Measurements from ENCODE around the gene NEK9. TPM values are rescaled to one million over a fixed set of nuclear protein-coding genes. Genes with fewer than 3 reads are reported as not detected.
A peak's percentile ranks its signal among the peaks of the same experiment; 100 is the strongest.
"Not testable (repeated sequence)": the region's sequence is repeated elsewhere in the genome, so short reads cannot be mapped to it uniquely, and the experiment has no call there.

Gene NEK9
- polyA plus RNA-seq (ENCODE audit: insufficient read length), result 90.4 TPM

- peak; percentile 92 for DNase-seq
Observed at GRCh38 chr14:75126679-75127473, at the start of gene NEK9. Gene NEK9, minus strand, starts transcription at chr14:75127048. Its CDS starts 127 bp downstream, at chr14:75126921.

GRCh38 chr14:75176142-75176820 is 49.4 kb upstream of the NEK9 start, which contains the start of gene TMED10:
Gene TMED10, minus strand, starts transcription at chr14:75176612. Its CDS starts 33 bp downstream, at chr14:75176579.
- DNase-seq, result peak; percentile 91

GRCh38 chr14:75175677-75176141 is 48.9 kb upstream of the NEK9 start:
- DNase-seq, result peak; percentile 8

GRCh38 chr14:75174066-75174465 is 47.2 kb upstream of the NEK9 start:
- DNase-seq, result no peak

- DNase-seq, result no peak
Observed at GRCh38 chr14:75170772-75171171, 43.9 kb upstream of the NEK9 start.

DNA sequence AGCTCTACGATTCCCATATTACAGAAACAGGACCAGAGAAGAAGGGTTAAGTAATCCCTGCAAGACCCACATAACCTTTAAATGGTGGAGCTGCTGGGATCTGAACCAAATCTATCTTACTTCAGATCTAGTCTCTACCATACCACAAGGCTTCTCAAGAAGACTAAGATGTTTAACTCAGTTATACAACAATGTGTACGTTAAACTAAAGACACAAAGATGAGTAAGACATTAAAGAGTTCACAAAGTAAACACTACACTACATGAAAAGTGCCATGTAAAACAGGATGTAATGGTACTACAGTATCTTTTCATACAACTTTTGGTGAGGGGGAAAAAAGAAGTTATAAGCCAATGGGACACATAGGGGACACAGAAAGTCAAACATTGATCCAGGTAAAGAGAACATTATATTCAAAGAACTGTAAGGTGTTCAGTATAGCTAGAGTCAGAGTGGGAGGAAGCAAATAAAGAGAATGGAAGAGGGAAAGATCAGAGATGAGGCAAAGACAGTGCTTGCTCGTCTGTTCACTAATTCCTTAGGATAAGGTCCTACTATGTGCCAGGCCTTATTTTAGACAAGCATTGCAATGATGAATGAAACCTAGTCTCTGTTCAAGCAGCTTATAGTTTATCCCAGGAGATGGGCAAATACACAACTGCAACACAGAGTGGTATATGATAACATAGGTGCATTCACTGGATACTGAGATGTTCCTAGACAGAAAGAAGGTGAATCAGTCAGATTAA is 41.9 kb upstream of the NEK9 start:
- no peak for DNase-seq

- no peak for DNase-seq
Observed at GRCh38 chr14:75167325-75167724, 40.5 kb upstream of the NEK9 start.

GRCh38 chr14:75165586-75166391 is 38.9 kb upstream of the NEK9 start:
- peak; percentile 15 for DNase-seq

DNA sequence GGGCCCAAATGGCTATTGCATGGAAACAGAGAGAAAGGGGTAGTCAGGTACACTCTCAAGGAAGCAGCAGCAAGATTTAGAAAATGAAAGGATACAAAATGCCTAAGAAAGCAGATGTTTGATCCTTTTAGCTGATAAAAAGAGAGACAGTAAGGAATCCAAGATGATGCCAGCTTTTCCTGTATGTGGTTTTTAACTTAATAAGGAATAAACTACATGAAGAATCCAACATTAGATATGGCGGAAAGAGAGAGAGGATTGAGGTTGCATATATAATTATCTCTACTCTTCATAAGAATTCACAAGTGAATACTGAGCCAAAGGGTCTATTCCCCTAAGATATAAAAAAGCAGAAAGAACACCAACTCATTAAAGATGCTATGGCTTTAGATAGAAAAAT is 38.0 kb upstream of the NEK9 start:
- no peak for DNase-seq

GRCh38 chr14:75163677-75164076 is 36.8 kb upstream of the NEK9 start:
- DNase-seq, result no peak

GRCh38 chr14:75162631-75163030 is 35.8 kb upstream of the NEK9 start:
- no peak for DNase-seq

DNA sequence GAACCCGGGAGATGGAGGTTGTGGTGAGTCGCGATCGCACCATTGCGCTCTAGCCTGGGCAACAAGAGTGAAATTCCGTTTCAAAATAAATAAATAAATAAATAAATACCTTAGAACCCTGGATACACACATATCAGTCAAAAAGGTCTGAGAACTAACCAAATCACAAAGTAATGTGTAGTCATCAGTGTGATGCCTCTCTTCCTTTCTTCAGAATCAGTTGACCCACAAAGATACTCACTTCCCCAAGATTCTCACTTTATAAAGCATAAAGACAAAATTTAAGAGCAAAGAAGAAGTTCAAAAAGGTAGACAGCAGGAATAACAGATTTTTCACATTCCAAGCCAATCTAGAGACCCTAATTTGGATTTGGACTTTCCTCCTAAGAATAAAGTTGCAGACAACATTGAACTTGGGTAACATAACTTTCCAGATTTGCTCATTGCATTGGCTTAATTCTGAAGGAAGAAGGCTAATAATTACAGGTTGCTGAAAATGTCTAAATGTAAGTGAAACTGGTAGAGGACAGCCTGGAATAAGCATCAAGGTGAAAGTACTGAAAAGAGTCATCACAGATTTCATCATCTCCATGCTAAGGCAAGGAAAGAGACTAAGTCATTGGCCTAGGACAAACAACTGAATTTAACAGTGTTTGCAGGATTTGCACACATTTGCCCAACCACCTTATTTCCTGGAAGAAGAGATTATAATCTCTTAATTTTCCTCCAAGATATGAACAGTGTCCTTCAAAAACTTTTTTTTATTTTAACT is 32.2 kb upstream of the NEK9 start:
- no peak for DNase-seq

- DNase-seq, result no peak
Observed at GRCh38 chr14:75156901-75157300, 30.1 kb upstream of the NEK9 start.

GRCh38 chr14:75156111-75156510 is 29.3 kb upstream of the NEK9 start:
- no peak for DNase-seq

GRCh38 chr14:75155169-75155568 is 28.3 kb upstream of the NEK9 start:
- no peak for DNase-seq

DNA sequence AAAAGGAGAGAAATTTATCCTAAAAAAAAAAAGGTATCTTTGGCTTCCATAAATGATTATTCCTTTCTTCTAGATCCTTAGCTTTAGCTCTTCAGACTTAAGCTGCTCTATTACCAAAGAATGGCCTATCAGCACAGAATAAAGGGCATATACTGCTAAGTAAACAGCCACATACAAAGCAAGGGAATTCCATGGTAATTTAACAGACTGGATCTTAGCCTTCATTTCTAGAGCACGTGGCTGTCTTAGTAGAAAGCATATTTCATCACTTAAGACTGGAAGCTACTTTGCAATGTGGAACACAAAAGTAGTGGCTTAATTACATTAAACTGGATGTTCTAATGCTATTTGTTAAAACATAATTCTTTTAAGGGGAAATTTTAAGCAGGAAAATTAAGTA is 26.4 kb upstream of the NEK9 start:
- DNase-seq, result no peak

DNA sequence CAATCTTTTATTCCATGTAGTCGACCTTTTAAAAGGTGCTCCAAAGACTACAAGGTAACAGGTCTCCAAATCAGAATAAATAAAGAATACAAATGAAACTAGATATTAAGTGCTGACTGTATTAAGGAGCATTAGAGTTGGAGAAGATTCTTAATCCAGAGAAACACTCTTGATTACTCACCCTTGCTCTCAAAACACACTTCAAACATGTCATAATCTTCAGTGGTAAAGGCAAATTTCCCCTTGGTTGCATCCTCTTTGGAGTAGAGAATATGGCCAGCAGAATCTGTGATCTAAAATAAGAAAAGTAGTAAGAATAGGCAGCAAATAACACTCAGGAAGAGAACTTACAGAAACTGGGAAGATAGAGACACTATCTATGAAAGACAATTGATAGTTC is 25.0 kb upstream of the NEK9 start:
- no peak for DNase-seq

GRCh38 chr14:75150637-75151036 is 23.8 kb upstream of the NEK9 start:
- not testable (repeated sequence) for DNase-seq

GRCh38 chr14:75150150-75150549 is 23.3 kb upstream of the NEK9 start:
- DNase-seq, result no peak

DNA sequence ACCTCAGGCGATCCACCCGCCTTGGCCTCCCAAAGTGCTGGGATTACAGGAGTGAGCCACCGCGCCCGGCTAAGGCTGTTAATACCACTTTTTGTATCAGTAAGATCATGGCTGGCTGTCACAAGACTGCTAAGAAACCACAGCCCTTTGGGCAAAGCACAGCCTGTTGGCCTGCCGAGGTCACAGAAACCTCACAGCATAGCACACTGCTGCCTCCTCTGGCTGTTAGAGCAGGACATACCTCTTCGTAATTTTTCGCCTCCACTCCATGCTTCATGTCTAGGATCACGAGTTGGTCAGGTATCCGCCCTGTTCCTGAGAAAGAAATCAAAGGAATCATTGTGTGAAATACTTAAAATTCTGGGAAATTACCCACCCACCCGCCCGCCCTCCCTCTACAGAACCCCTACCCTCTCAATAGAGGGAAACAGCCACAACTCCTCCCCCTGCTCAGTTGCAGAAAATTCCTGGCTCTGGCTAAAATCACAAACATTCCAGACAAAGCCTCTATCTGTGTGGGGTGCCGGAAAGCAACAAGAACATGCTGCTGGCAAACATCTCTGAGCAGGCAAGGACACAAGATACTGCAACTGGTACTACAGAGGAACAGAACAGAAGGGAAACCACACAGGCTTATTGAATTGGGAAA is 20.7 kb upstream of the NEK9 start:
- peak; percentile 32 for DNase-seq

DNA sequence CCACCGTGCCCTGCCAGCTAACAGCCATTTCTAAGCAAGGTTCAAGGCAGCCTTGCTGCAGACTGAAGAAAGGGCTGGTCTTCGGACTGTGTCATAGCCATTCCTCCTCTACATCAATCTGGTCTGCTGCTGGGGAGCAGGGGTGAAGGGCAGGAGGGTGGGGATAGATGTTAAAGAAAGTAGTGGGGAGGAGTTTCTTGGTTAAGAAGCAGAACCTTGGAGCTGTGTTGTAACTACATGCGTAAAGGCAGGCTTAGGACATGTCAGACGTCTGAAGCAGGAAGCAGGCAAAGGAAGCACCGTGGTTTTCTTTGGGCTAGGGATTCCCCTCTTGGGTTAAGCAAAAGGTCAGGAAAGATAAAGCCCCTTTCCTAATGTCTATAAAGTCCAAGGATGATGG is 18.1 kb upstream of the NEK9 start:
- DNase-seq, result no peak
